Measurements from ENCODE around the gene FOXD1.

FOXD1 gene

DNA sequence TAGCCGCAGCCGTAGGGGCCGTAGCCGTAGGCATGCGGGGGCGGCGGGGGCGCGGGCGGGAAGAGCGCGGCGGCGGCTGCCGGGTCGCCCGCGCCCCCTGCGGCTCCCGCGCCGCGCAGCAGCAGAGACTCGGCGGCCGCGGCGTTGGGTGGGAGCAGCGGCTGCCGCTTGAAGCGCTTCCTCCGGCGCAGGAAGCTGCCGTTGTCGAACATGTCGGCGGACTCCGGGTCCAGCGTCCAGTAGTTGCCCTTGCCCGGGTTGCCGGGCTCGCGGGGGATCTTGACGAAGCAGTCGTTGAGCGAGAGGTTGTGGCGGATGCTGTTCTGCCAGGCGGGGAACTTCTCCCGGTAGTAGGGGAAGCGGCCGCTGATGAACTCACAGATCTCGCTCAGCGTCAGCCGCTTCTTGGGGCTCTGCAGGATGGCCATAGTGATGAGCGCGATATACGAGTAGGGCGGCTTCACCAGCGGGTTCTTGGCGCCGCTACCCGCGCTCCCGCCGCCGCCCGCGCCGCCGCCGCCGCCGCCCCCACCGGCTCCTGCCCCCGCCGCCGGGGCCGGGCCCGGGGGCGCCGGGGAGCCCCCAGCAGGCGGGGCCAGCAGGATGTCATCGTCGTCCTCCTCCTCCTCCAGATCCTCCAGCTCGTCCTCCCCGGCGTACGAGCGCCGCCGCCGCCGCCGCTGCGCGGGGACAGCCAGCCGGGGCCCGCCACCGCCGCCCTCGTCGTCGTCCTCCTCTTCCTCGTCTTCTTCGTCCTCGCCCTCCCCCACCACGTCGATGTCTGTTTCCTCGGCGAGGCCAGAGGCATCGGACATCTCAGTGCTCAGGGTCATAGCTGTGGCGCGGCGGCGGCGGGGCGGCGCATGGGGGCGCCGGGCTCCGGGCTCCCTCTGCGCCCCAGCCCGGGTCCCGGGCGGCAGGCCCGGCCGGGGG is 781 bp downstream of the FOXD1 start:
- peaks cover 56% of the 10 kb centered on the region for H3K27me3 Mint-ChIP-seq
- peaks cover 11% of the 10 kb centered on the region for H3K9me3 Mint-ChIP-seq
- peaks cover 18% of the 10 kb centered on the region for H3K4me1 Mint-ChIP-seq
- H3K4me3 Mint-ChIP-seq: peak overlapping the region; percentile 86
- H3K36me3 Mint-ChIP-seq: peaks cover 5% of the 10 kb centered on the region
- peak overlapping the region; percentile 93 for H3K27ac Mint-ChIP-seq

- no peak overlapping the region for H3K27ac Mint-ChIP-seq
- peaks cover 11% of the 10 kb centered on the region for H3K9me3 Mint-ChIP-seq
- H3K27me3 Mint-ChIP-seq: peaks cover 57% of the 10 kb centered on the region
- peaks cover 5% of the 10 kb centered on the region for H3K36me3 Mint-ChIP-seq
- peaks cover 18% of the 10 kb centered on the region for H3K4me1 Mint-ChIP-seq
- H3K4me3 Mint-ChIP-seq: peak overlapping the region; percentile 74
Measured at GRCh38 chr5:73446631-73447529, 1.7 kb downstream of the FOXD1 start.

DNA sequence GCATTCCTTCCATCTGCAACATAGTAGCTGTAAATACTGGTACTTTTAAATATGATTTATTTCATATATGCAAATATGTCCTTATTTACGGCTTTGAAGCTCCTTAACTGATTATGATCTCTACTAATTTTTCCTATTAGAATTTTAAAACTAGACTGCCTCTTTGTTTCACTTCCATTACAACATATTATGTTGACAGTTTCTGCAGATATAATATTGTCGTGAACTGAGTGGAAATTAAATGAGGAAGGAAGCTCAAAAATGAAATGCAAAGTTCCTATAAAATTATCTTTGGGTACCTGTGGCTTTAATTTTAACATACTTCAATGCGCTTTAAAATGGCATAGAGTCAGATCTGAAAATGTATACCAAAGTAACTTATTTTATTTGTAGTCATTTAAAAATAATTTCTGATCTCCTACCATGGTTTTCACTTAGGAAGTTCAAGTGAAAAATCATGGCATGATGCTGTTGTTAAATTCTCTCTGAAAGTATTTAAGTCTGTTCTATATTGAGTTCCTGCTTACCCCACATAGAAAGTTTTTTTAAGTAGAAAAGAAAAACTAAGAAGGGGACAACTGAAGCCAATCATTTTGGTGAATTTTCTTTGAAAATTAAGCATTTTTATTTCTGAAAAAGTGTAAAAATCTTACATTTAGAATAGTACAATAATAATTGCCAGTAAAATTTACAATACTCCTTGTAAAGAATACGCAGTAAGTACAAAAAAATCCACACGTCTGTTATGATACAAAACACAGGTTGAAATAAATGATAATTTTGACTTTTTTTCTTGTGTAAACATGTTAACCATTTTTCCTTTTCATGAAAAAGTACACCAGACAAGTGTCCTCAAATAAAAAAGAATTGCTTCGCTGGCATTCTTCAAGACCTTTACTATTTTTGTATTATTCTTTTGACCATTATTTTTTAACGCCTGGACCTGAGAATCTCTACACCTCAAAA is 2.6 kb downstream of the FOXD1 start:
- Mint-ChIP-seq H3K9me3 (peaks cover 11% of the 10 kb centered on the region), H3K4me3 (no peak overlapping the region)

GRCh38 chr5:73444499-73445438 is 3.8 kb downstream of the FOXD1 start:
- Mint-ChIP-seq H3K9me3 (peaks cover 5% of the 10 kb centered on the region), H3K27me3 (peaks cover 64% of the 10 kb centered on the region), H3K27ac (no peak overlapping the region), H3K4me1 (peaks cover 10% of the 10 kb centered on the region), H3K36me3 (peaks cover 3% of the 10 kb centered on the region), H3K4me3 (peak overlapping the region; percentile 33)

More for the DNA sequence above, 2.6 kb downstream of the FOXD1 start:
- peaks cover 18% of the 10 kb centered on the region for H3K4me1 Mint-ChIP-seq
- peaks cover 66% of the 10 kb centered on the region for H3K27me3 Mint-ChIP-seq
- peak overlapping the region; percentile 30 for H3K27ac Mint-ChIP-seq
- peaks cover 5% of the 10 kb centered on the region for H3K36me3 Mint-ChIP-seq

DNA sequence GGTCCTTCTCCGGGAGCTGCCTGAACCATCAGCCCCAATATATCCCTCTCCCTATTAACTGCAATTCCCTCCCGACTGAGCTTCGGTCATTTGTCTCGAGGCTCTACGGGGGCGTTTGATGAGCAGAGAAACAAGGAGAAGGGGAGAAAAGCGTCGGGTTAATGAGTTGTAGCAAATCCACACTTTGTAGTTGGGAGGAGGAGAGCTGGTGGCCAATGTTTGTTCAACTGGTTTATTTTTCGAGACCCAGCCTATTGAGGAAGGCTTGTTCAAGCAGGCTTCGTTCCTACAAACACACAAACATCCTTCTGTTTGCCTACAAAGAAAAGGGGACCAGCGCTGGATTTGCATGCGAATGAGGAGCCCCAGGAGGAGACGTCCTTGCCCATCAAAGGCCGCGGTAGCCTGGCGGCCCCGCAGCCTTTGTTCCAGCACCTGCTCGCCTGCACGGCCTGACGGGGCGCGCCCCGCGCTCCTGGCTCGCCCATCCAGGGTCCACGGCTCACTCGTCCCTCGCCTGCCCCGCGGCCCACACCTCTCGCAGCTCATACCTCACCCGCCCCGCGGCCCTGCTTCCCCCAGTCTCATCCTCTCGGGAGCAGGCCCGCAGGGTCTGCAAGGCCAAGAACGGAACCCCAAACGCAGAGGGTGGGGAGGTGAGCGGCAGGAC is 4.6 kb downstream of the FOXD1 start:
- H3K4me1 Mint-ChIP-seq: peaks cover 8% of the 10 kb centered on the region
- no peak overlapping the region for H3K4me3 Mint-ChIP-seq
- peaks cover 8% of the 10 kb centered on the region for H3K9me3 Mint-ChIP-seq
- no peak overlapping the region for H3K27ac Mint-ChIP-seq
- peaks cover 3% of the 10 kb centered on the region for H3K36me3 Mint-ChIP-seq
- H3K27me3 Mint-ChIP-seq: peaks cover 65% of the 10 kb centered on the region

DNA sequence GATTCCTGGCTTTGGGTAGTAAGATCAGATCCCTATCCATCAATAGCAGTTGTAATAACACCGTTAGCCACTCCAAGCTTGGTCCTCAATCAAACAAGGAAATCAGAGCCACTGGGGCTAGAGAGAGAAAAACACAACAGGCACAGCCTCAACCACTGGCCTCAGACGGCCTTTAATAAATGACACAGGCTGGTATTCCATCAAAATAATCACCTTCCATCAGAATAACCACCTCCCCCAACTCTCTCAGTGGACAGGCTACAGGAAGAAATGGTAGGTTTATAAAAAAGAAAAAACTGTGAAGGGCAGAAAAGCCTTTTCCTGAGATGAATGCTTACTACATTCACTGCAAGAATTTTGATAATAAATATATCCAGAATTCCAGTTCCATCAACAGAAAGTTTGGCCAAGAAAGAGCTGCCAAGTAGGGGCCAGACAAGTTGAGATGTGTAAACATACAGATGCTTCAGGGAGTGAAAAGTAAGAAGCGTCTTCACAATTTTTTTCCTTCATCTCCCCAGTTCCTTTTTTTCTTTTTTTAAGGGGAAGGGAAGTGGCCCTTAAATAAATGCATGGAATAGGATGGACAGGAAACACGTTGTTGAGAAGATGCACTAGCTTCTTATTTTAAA is 5.5 kb downstream of the FOXD1 start:
- peaks cover 68% of the 10 kb centered on the region for H3K27me3 Mint-ChIP-seq
- H3K27ac Mint-ChIP-seq: no peak overlapping the region
- H3K4me3 Mint-ChIP-seq: no peak overlapping the region
- peaks cover 12% of the 10 kb centered on the region for H3K9me3 Mint-ChIP-seq
- peaks cover 3% of the 10 kb centered on the region for H3K36me3 Mint-ChIP-seq
- peaks cover 4% of the 10 kb centered on the region for H3K4me1 Mint-ChIP-seq

GRCh38 chr5:73442231-73442811 is 6.3 kb downstream of the FOXD1 start:
- Mint-ChIP-seq H3K27ac (no peak overlapping the region), H3K9me3 (peaks cover 12% of the 10 kb centered on the region), H3K4me3 (no peak overlapping the region), H3K27me3 (peaks cover 71% of the 10 kb centered on the region), H3K36me3 (peaks cover 3% of the 10 kb centered on the region), H3K4me1 (peaks cover 9% of the 10 kb centered on the region)

GRCh38 chr5:73441378-73441777 is 7.2 kb downstream of the FOXD1 start:
- no peak overlapping the region for H3K4me3 Mint-ChIP-seq
- H3K9me3 Mint-ChIP-seq: peaks cover 12% of the 10 kb centered on the region
- H3K36me3 Mint-ChIP-seq: peaks cover 3% of the 10 kb centered on the region
- H3K27ac Mint-ChIP-seq: no peak overlapping the region
- peaks cover 5% of the 10 kb centered on the region for H3K4me1 Mint-ChIP-seq
- H3K27me3 Mint-ChIP-seq: peaks cover 68% of the 10 kb centered on the region

DNA sequence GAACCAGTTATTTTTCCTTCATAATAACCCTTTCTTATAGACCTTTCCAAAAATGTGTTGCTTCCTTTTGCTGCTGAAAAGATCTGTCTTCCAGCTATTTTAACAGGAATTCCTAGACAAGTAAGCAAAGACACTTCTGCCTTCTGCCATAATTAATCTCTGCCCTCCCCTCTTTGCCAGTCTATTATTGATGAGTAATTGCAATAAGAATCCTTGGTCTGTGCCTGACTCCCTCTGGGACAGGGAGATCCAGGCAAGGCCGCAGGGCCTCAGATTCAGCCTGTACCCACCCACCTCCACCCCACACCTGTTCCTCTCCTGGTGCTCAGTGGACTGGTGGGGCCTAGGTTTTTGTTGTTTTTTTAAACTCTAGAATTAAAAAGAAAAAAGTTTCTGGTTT is 8.3 kb downstream of the FOXD1 start:
- Mint-ChIP-seq H3K27me3 (peaks cover 75% of the 10 kb centered on the region), H3K36me3 (peaks cover 3% of the 10 kb centered on the region), H3K4me1 (peaks cover 9% of the 10 kb centered on the region), H3K27ac (no peak overlapping the region), H3K4me3 (no peak overlapping the region), H3K9me3 (peaks cover 12% of the 10 kb centered on the region)

- Mint-ChIP-seq H3K36me3 (no peaks in the 10 kb centered on the region), H3K9me3 (peaks cover 6% of the 10 kb centered on the region), H3K4me1 (peaks cover 9% of the 10 kb centered on the region), H3K27ac (no peak overlapping the region), H3K27me3 (peaks cover 72% of the 10 kb centered on the region), H3K4me3 (no peak overlapping the region)
Measured at GRCh38 chr5:73438645-73439470, 9.7 kb downstream of the FOXD1 start.

- H3K4me3 Mint-ChIP-seq: no peak overlapping the region
- H3K9me3 Mint-ChIP-seq: peaks cover 6% of the 10 kb centered on the region
- no peaks in the 10 kb centered on the region for H3K36me3 Mint-ChIP-seq
- H3K27ac Mint-ChIP-seq: no peak overlapping the region
- H3K27me3 Mint-ChIP-seq: peaks cover 74% of the 10 kb centered on the region
- peaks cover 9% of the 10 kb centered on the region for H3K4me1 Mint-ChIP-seq
Measured at GRCh38 chr5:73437777-73438644, 10.6 kb downstream of the FOXD1 start.
